Endometrial microvascular endothelial cells (primary cell): ENCODE results near the gene CKS1B. TPM values are rescaled to one million over a fixed set of nuclear protein-coding genes. Genes with fewer than 3 reads are reported as not detected.
"Not testable (repeated sequence)": the region's sequence is repeated elsewhere in the genome, so short reads cannot be mapped to it uniquely, and the experiment has no call there.

ENCODE experiments used
- in situ Hi-C: cut with HindIII; loops from 2 replicates; pipeline ENCODE4 v1.10.0; 2017; ENCODE audit warnings: low sequenced_read_pairs, low pct_unique_long_range_greater_than_20kb; ENCODE audit errors: inconsistent ontology term
- total RNA-seq: library from RNA; depleted of rRNA; stranded (reverse); fragments of >200 nt; gene quantifications from one replicate; pipeline ENCODE4 v1.2.3, GENCODE V29; 2015; ENCODE audit errors: inconsistent ontology term

CKS1B gene
- total RNA-seq, 1 donor from 2014 or later = 125 TPM

DNA sequence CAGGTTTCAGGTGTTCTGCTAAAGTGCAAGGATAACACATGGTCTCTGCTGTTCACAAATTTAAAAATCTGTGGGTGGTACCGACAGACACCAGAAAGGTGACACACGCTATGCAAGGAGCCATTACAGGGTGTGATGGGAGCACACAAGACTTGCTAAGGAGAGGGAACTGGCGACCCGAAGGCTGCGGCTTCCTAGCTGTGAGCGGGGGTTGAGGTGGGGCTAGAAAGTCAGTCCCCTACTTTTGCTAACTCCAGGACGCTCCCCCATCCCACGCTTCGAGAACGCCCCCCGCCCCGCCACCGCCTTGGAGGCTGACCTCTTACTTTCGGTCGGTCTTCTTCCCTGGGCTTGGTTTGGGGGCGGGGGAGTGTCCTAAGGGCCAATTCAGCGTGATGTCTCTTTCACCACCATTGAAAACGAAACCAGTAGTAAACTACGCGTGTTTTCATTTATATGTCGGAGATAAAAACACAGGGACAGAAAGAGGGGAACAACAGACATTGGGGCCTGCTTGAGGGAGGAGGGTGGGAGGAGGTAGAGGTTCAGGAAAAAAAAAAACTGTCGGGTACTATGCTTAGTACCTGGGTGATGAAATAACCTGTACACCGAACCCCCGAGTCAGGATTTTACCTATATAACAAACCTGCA is 1.1 kb downstream of the CKS1B start:
- in situ Hi-C loops = no loop called here

DNA sequence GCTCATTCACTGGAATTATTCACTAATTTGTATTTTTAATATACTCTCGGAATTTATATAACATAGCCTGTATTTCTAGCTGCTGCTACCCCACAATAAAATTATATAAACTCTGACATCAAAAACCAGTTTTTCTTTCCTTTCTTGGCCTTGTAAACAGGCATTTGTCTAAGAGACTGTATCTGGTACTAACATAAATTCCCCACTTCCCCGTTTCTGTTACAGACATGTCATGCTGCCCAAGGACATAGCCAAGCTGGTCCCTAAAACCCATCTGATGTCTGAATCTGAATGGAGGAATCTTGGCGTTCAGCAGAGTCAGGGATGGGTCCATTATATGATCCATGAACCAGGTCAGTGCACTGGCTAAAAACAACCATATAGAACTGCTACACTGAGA is 3.3 kb downstream of the CKS1B start:
- in situ Hi-C loops = not testable (repeated sequence)

DNA sequence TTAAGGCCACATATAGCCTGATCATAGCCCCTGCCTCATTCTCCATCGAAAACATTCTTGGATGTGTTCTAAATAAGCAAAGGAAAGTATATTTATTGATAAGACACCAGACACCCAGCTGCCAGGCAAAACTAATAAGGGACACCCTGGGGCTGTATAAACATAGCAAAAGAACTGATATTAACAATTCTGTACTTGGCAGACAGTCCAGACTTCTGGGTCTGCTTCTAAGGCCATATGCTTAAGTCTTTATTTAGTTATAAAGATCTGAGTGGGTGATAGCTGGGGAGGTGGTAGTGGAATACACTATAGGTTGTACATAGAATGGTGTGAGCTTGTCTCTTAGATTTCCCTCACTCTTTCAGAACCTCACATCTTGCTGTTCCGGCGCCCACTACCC is 3.9 kb downstream of the CKS1B start:
- in situ Hi-C loops = no loop called here

GRCh38 chr1:154982341-154982740 is 7.9 kb downstream of the CKS1B start:
- in situ Hi-C loops = loop anchor here (5.0 kb wide), 1 partner anchor 35 kb away; no protein-coding TSS in a partner anchor

DNA sequence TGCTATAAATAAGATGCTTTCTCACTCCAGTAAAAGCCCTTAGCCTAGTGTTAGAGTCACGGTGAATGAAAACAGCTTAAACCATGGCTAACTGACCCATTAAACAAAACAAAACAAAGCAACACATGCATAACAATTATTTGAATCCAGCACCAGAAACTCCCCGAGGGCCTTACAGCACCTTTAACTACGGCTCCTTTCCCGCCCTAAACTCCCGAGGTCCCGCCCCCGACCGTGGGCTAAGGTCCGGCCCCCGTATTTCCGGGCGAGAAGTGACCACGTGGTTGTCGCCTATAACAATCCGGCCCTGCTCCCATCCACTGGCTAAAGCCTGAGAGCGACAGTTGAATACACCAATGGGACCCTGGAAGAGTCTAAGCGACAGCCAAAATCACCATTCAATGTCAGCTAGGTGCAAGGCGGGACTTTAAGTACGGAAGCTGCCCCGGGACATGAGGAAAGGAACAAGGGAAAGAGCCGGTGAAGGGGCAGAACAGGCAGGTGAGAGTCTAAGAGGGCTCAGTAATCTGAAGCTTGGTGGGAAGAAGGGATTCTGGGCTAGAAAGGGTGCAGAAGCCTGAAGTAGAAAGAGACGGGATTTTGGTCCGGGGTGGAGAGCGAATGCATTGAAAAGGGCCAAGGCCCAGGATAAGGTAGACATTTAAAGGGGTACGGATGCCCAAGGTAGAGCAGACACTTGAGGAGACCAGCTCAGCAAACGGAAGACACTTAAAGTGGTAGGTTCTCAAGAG is 8.6 kb downstream of the CKS1B start, which contains the start of gene FLAD1:
Gene FLAD1, plus strand, starts transcription at position 448 of the 752 bp plus-strand sequence. CDS start 351 bp downstream, outside the sequence.
- in situ Hi-C loops = loop anchor here (5.0 kb wide), 1 partner anchor 34 kb away; no protein-coding TSS in a partner anchor

- in situ Hi-C loops = loop anchor here (5.0 kb wide), 1 partner anchor 33 kb away; no protein-coding TSS in a partner anchor
Observed at GRCh38 chr1:154983776-154984466, 9.4 kb downstream of the CKS1B start.

DNA sequence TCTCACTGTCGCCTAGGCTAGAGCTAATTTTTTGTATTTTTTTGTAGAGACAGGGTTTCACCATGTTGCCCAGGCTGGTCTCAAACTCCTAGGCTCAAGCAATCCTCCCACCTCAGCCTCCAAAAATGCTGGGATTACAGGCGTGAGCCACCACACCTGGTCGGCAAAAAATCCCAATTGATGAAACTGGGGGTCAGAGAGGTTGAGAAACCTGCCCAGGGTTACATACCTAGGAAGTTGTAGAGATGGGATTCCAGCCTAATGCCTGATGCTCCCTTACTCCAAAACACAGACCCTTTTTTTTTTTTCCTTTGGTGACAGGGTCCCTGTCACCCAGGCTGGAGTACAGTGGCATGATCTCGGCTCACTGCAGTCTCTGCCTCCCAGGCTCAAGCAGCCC is 12.3 kb downstream of the CKS1B start:
- in situ Hi-C loops = not testable (repeated sequence)

DNA sequence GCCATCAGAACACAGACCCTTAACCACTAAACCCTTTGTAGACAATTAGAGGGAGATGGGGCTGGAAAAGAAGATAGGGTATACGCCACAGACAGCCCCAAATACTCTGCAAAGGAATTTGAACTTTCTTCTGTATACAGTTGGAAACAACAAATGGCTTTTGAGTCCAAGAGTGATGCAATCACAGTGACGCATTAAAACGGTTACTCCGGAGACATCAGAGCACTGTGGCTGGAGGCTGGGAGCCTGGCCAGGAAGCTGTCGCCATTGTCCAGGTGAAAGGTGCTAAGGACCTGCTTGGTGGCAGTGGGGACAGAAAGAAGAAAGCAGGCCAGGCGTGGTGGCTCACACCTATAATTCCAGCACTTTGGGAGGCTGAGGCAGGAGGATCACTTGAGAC is 12.8 kb downstream of the CKS1B start:
- in situ Hi-C loops = no loop called here

- in situ Hi-C loops = no loop called here
Observed at GRCh38 chr1:154988058-154988954, 13.8 kb downstream of the CKS1B start.

- in situ Hi-C loops = no loop called here
Observed at GRCh38 chr1:154989195-154989860, 14.8 kb downstream of the CKS1B start.

DNA sequence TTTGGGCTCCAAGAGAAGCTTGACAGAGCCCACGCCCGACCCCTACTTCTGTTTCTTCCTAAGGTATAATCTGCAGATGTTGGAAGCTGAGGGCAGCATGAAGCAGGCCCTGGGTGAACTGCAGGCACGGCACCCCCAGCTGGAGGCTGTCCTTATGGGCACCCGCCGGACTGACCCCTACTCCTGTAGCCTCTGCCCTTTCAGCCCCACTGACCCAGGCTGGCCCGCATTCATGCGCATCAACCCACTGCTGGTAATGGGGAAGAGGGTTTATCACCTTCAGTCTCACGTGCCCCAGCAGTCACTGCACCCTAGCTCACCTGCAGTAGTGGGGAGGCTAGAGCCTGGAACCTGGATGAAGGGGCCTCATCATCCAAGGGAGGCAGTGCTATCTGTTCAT is 15.8 kb downstream of the CKS1B start:
- in situ Hi-C loops = no loop called here

DNA sequence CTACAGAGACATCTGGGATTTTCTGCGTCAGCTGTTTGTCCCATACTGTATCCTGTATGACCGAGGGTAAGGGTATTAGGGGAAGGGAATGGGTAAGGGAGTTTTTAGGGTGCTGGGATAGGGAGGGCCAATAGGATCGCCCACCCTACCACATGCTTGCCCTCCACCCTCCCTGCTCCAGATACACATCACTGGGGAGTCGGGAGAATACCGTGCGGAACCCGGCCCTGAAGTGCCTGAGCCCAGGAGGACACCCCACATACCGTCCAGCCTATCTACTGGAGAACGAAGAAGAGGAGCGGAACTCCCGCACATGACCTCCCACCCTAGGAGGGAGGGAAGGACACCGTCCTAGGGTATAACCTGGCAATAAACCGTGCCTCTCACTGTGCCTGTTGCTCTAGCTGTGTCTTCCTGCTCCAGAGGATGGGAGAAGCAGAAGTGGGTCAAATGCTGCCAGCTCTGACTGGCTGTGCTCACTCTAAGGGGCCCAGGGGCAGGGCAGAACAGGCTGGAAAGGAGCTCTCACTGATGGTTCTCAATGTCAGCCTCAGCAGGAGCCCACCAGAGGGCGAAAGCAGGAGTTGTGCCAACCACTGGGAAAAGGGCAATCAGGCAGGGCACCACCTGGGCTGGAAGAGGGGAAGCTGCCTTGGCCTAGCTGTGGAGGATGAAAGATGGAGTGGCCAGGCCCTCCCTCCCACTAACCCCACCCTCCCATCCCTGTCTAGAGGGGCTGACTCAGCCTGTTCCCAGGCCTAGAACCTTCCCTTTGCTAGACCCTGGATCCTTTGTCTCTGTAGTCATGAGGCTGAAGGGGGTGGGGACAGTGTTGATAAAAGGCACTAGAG is 18.5 kb downstream of the CKS1B start:
- in situ Hi-C loops = no loop called here

GRCh38 chr1:154993572-154994268 is 19.2 kb downstream of the CKS1B start, which contains the start of gene LENEP:
Gene LENEP, plus strand, starts transcription at chr1:154993586. Its CDS starts 22 bp downstream, at chr1:154993608.
- in situ Hi-C loops = no loop called here

DNA sequence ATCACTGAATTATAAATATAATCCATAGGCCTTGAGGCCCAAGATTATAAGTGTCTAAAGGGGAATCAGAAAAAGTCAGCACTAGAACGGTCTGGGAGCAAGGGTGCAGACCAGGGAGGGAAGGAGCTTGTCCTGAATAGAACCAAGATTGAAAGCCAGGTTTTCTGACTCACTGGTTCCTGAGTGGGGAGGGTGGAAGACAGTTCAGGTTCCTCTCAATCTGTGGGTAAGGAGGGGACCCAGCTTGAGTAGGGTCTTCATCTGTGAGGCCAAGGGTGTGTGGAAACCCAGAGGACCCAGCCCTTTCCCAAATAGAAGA is 19.7 kb downstream of the CKS1B start:
- in situ Hi-C loops = no loop called here

- in situ Hi-C loops = no loop called here
Observed at GRCh38 chr1:154994591-154994990, 20.1 kb downstream of the CKS1B start.

DNA sequence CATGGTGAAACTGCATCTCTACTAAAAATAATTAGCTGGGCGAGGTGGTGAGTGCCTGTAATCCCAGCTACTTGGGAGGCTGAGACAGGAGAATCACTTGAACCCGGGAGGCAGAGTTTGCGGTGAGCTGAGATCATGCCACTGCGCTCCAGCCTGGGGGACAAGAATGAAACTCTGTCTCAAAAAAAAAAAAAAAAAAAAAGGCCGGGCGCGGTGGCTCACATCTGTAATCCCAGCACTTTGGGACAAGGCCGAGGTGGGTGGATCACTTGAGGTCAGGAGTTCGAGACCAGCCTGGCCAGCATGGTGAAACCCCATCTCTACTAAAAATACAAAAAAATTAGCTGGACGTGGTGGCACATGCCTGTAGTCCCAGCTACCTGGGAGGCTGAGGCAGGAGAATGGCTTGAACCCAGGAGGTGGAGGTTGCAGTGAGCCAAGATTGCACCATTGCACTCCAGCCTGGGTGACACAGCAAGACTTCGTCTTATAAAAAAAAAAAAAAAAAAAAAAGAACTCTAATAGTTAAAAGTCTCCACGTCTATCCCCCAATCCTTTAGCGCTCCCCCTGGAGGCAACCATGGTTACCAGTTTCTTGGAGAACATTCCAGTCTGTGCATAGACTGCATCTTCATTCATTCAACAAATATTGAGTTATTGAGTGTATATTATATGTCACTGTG is 21.0 kb downstream of the CKS1B start:
- in situ Hi-C loops = not testable (repeated sequence)
